ENCODE data around the gene SYNM.

- TF ChIP-seq CTCF (IDR thresholded peaks at IDR 0.05; ENCODE audit: poor library complexity, severe bottlenecking) = no peak
- TF ChIP-seq RAD21 (conservative IDR thresholded peaks at IDR 0.05) = no peak
- TF ChIP-seq EP300 (conservative IDR thresholded peaks at IDR 0.05; ENCODE audit: poor library complexity, severe bottlenecking) = no peak
Measured at GRCh38 chr15:99120050-99120777, 15.3 kb downstream of the SYNM start.
